Cardiac fibroblast (primary cell): ENCODE data around the gene ATP6V1G2.
A peak's percentile ranks its signal among the peaks of the same experiment; 100 is the strongest.
"Not testable (repeated sequence)": the region's sequence is repeated elsewhere in the genome, so short reads cannot be mapped to it uniquely, and the experiment has no call there.

ENCODE experiments used
- DNase-seq, 2 donors: peaks; one replicate each; pipeline versions ENCODE4 v3.0.0 to v3.0.0-alpha.2; 2010; ENCODE audit warnings: low read depth in 2 of 2
- H3K4me3 ChIP-seq, 2 donors: replicated peaks in 1 of 2; 1 replicate in 1 of 2; 2 replicates in 1 of 2; pipeline ENCODE4 v1.5.1; 2011; ENCODE audit warnings: low read depth in 2 of 2, low read length in 2 of 2, mild to moderate bottlenecking in 2 of 2, moderate library complexity in 1 of 2
- CTCF ChIP-seq: IDR thresholded peaks from one replicate; pipeline ENCODE4 v1.5.1; 2011; ENCODE audit warnings: low read depth, mild to moderate bottlenecking, low read length, inconsistent platforms

ATP6V1G2 gene

GRCh38 chr6:31502586-31502985, 43.8 kb downstream of the ATP6V1G2 start:
- peak in 1 of 2 donors; percentile 35 for DNase-seq
- no peak for TF ChIP-seq CTCF
- no peak overlapping the region for H3K4me3 ChIP-seq

GRCh38 chr6:31499648-31500047, 46.8 kb downstream of the ATP6V1G2 start:
- H3K4me3 ChIP-seq, DNase-seq: not testable (repeated sequence)

- no peak for DNase-seq
- no peak for TF ChIP-seq CTCF
- H3K4me3 ChIP-seq, result peak overlapping the region; percentile 28
Observed at GRCh38 chr6:31498748-31499147, 47.7 kb downstream of the ATP6V1G2 start.

- no peak for TF ChIP-seq CTCF
- H3K4me3 ChIP-seq, result peak within 1 kb of the TSS; percentile 63 to 69
- DNase-seq, result peak; percentile 77 to 82
Observed at GRCh38 chr6:31497531-31498476, 48.6 kb downstream of the ATP6V1G2 start, which contains the start of gene MICB. TSS of gene MICB (plus strand) at chr6:31498145. CDS start at chr6:31498194, 49 bp downstream.

GRCh38 chr6:31496826-31497225, 49.6 kb downstream of the ATP6V1G2 start:
- peak overlapping the region in 1 of 2 donors; percentile 63 for H3K4me3 ChIP-seq
- DNase-seq, result not testable (repeated sequence)

- peak overlapping the region in 1 of 2 donors; percentile 65 for H3K4me3 ChIP-seq
- TF ChIP-seq CTCF, result no peak
- peak; percentile 52 to 83 for DNase-seq
Observed at GRCh38 chr6:31495580-31495979, 50.8 kb downstream of the ATP6V1G2 start.
